ENCODE measurements around the gene ZNF672. TPM values are rescaled to one million over a fixed set of nuclear protein-coding genes. Genes with fewer than 3 reads are reported as not detected.
A peak's percentile ranks its signal among the peaks of the same experiment; 100 is the strongest.

ZNF672 gene
- polyA plus RNA-seq, 1 experiment, result 17.1 TPM

GRCh38 chr1:248840946-248841345 lies 2.9 kb downstream of the ZNF672 start:
- Histone ChIP-seq H3K4me3 (ENCODE audit: low read depth, low read length) (no peak overlapping the region), H3K36me3 (ENCODE audit: control insufficient read depth, insufficient read depth, low read length) (peaks cover 4% of the 10 kb centered on the region; the same call in 1 of the 2 replicates), H3K27me3 (ENCODE audit: control insufficient read depth, insufficient read depth, low read length) (no peaks in the 10 kb centered on the region)
- no peak for TF ChIP-seq CTCF (IDR thresholded peaks at IDR 0.05; ENCODE audit: insufficient read depth, low read depth, low read length)
- POLR2A ChIA-PET, result no interaction called here
- DNase-seq (ENCODE audit: low read depth), result no peak
- CTCF ChIA-PET, result interaction anchor here (0.7 to 2.7 kb wide), 7 partner anchors 12 to 85 kb away, joined by 4 to 20 read pairs (median 7); partner anchors contain the start of gene ZNF692

- ChIA-PET POLR2A (no interaction called here), CTCF (interaction anchor here (0.6 to 2.7 kb wide), 12 partner anchors 11 to 96 kb away, joined by 3 to 20 read pairs (median 4); partner anchors contain the start of gene ZNF692)
- DNase-seq (ENCODE audit: low read depth), result no peak
- peak; percentile 63 for TF ChIP-seq CTCF (IDR thresholded peaks at IDR 0.05; ENCODE audit: insufficient read depth, low read depth, low read length)
- Histone ChIP-seq H3K4me3 (ENCODE audit: low read depth, low read length) (no peak overlapping the region), H3K36me3 (ENCODE audit: control insufficient read depth, insufficient read depth, low read length) (peaks cover 8% of the 10 kb centered on the region), H3K27me3 (ENCODE audit: control insufficient read depth, insufficient read depth, low read length) (no peaks in the 10 kb centered on the region)
Measured at GRCh38 chr1:248841702-248842395, 3.8 kb downstream of the ZNF672 start.

GRCh38 chr1:248842781-248843331 lies 4.8 kb downstream of the ZNF672 start:
- H3K36me3 ChIP-seq (ENCODE audit: control insufficient read depth, insufficient read depth, low read length), result peaks cover 14% of the 10 kb centered on the region
- no peak overlapping the region for H3K4me3 ChIP-seq (ENCODE audit: low read depth, low read length)
- no peaks in the 10 kb centered on the region for H3K27me3 ChIP-seq (ENCODE audit: control insufficient read depth, insufficient read depth, low read length)
- no peak for TF ChIP-seq CTCF (IDR thresholded peaks at IDR 0.05; ENCODE audit: insufficient read depth, low read depth, low read length)
- CTCF ChIA-PET, result interaction anchor here (1.1 to 2.7 kb wide), 5 partner anchors 16 to 83 kb away, joined by 3 to 20 read pairs (median 5); partner anchors contain the start of gene ZNF692
- DNase-seq (ENCODE audit: low read depth), result no peak
- POLR2A ChIA-PET, result no interaction called here

- no peak overlapping the region for H3K4me3 ChIP-seq (ENCODE audit: low read depth, low read length)
- peaks cover 22% of the 10 kb centered on the region for H3K36me3 ChIP-seq (ENCODE audit: control insufficient read depth, insufficient read depth, low read length)
- DNase-seq (ENCODE audit: low read depth), result no peak
- ChIA-PET CTCF (no interaction called here), POLR2A (no interaction called here)
- TF ChIP-seq CTCF (IDR thresholded peaks at IDR 0.05; ENCODE audit: insufficient read depth, low read depth, low read length), result no peak
- no peaks in the 10 kb centered on the region for H3K27me3 ChIP-seq (ENCODE audit: control insufficient read depth, insufficient read depth, low read length)
Measured at GRCh38 chr1:248843687-248844086, 5.7 kb downstream of the ZNF672 start.

GRCh38 chr1:248844526-248844925 lies 6.5 kb downstream of the ZNF672 start:
- Histone ChIP-seq H3K4me3 (ENCODE audit: low read depth, low read length) (no peak overlapping the region), H3K27me3 (ENCODE audit: control insufficient read depth, insufficient read depth, low read length) (no peaks in the 10 kb centered on the region), H3K36me3 (ENCODE audit: control insufficient read depth, insufficient read depth, low read length) (peaks cover 26% of the 10 kb centered on the region)
- POLR2A ChIA-PET, result no interaction called here
- CTCF ChIA-PET, result no interaction called here
- no peak for TF ChIP-seq CTCF (IDR thresholded peaks at IDR 0.05; ENCODE audit: insufficient read depth, low read depth, low read length)
- DNase-seq (ENCODE audit: low read depth), result no peak

Data from BJ (cell line).